ENCODE results near the gene ANO1.
A peak's percentile ranks its signal among the peaks of the same experiment; 100 is the strongest.

ANO1 gene

DNA sequence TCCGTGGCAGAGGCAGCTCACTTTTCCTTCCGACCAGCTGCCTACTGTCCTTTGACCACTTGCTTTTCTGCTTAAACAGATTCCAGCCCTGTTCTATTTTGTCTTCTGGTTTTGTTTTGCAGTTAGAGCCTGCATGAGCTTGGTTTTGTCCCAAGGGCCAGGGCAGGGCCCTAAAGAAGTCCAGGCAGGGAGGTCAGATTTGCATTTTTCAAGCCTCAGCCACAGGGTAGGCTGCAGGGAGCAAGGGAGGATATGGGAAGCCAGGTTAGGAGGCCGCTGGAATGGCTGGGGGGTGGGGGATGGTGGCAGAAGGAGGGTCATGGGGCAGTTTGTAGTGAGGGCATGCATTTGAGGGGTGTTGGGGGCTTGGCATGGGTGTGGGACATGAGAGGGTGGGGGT is 148.1 kb downstream of the ANO1 start:
- DNase-seq: no peak

DNA sequence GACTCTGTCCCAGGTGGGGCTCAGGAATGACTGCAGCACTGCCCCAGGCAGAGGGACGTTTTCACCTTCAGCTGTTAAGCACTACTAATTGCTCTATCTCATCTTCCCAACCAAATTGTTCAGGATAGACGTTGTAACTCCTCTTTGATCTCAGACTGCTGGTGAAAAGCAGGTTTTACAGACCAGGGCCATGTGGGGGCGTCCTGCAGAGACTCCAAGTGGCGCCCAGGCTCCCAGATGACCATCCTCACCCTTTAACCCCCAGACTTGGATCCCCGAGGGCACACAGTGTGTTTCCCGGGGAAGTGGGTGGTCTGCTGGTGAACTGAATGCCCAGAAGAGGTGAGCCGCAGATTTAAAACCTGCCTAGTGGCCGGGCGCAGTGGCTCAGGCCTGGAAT is 148.8 kb downstream of the ANO1 start:
- peak; percentile 44 for DNase-seq

DNA sequence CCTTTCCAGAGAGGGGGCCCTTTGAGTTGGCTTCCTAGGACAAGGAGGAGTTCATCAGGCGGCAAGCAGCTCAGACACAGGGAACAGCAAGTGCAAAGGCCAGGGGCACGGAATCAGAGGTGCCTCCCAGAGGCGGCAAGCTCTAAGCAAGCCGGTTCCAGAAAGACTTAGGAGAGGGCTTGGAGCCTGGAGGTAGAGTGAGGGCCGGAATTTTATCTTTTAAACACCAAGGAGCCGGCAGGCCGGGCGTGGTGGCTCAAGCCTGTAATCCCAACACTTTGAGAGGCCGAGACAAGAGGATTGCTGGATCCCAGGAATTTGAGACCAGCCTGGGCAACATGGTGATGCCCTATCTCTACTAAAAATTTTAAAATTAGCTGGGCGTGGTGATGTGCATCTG is 151.6 kb downstream of the ANO1 start:
- DNase-seq: no peak

DNA sequence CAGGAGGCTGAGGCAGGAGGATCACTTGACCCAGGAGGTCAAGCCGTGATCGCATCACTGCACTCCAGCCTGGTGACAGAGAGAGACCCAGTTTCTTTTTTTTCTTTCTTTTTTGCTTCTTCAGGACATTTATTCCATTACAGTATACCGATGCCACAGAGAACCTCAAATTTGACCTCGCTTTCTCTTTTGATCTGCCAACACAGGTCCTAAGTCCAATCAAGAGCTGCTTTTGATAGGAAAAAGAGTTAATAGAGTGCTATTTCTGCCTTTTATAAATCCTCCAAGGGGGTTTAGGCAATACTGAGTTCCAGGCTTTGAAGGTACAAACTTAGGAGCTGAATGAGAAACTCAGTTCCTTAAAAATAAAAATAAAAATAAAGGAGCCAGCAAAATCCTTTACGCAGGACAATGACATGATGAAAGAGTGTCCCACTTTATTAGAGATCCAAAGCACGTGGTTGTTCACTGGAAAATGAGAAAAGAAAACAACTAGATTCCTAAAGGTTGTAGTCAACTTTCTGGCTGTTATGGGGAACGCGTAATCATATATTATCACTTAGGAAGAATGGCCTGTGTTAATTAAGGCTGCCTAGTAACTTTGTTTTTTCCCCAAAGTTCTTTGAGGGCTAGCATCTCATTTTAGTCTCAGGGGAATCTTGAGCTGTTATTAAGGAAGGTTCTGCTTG is 152.2 kb downstream of the ANO1 start:
- DNase-seq: no peak

DNA sequence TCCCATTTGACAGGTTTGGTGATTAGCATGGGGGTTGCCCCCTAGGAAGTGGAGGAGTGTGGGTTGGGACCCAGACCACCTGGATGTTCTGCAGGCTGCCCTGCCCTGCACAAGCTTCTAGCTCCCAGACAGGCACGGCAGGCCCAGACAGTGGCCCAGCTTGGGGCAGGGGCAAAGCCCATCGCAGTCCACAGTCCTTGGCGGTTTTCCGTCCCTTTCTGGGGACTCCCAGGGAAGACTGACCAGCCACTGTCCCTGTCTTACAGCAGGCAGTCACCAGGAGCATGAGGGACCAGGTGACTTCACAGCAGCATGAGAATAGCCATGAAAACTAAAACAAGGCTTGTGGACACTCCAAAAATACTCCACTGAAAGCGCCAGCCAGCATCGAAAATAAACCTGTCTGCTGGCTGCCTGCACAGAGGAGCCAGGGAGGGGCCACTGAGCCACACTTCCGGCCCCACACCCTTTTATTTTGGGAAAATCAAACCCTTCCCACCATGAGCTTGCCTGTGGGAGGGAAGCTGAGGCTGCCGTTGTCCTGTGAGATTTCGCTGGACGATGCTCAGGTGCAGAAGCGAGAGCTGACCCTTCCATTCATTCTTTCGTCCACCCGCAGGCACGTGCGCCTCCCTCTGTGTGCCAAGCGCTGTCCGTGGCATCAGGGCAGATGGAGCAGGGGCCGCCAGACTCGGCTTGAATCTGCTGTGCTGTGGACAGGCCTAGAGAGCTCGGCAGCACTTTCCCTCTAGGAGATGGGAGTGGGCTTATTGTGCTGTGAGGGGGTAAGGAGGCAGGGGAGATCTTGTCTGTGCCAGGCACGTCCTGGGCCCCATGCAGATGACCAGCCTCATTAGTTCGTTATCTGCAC is 153.0 kb downstream of the ANO1 start:
- no peak for DNase-seq

DNA sequence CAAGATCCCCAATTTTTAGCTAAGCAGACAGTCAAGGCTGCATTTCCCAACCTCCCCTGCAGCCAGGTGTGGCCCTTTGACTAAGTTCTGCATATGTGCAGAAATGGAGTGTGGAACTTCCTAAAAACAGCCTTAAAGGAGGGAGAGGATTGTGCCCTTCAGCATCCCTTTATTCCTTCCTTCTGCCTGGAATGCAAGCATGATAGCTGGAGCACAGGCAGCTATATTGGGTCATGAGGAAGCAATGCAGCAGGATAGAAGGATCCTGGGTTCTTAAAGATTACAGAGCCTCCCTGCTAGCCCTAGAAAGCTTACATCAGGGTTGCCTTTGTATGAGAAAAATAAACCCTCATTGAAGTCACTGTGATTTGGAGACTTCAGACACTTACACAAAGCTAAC is 154.9 kb downstream of the ANO1 start:
- no peak for DNase-seq

DNA sequence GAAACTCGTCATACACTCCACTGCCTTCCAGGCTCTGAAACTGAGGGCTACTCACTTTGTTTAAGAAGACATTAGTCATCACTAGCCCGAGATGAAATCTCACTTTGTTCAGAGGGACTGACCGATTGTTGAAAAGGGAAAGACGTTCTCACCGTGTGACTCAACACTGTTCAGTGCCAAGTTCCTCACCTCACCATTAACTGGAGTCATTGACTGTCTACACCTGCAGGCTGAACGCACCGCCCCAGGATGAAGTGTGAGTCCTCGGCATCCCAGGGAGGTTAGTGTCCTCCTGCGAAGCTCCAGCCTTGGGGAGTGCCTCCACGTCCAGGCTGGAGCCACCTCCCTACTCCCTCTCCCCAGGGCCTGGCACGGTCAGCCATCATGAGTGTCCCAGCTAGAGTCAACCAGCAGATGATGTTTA is 155.4 kb downstream of the ANO1 start:
- no peak for DNase-seq

DNA sequence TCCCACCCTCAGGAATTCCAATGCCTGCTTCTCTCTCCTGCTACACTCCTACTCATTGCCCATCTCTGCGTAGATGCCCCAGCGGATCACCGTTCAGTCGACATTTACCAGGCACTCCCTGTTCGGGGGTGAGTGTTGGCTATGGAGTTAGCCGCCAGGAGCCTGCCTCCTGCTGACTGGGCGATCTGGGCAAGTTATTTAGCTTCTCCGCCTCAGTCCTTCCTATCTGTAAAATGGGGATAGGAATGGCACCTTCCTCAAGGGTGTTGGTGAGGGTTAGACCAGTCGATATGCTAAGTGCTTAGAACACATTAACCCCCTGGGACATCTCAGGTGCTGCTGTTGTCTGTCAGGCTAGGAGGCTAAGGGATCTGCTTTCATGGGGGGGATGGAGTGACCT is 155.8 kb downstream of the ANO1 start:
- DNase-seq: no peak

Measured in hematopoietic multipotent progenitor cell treated with erythropoietin and hydrocortisone succinate and interleukin-3 and kit ligand, for 4 days (in vitro differentiated cells).